ENCODE results near the gene OR13J1.
A peak's percentile ranks its signal among the peaks of the same experiment; 100 is the strongest.

Gene OR13J1

DNA sequence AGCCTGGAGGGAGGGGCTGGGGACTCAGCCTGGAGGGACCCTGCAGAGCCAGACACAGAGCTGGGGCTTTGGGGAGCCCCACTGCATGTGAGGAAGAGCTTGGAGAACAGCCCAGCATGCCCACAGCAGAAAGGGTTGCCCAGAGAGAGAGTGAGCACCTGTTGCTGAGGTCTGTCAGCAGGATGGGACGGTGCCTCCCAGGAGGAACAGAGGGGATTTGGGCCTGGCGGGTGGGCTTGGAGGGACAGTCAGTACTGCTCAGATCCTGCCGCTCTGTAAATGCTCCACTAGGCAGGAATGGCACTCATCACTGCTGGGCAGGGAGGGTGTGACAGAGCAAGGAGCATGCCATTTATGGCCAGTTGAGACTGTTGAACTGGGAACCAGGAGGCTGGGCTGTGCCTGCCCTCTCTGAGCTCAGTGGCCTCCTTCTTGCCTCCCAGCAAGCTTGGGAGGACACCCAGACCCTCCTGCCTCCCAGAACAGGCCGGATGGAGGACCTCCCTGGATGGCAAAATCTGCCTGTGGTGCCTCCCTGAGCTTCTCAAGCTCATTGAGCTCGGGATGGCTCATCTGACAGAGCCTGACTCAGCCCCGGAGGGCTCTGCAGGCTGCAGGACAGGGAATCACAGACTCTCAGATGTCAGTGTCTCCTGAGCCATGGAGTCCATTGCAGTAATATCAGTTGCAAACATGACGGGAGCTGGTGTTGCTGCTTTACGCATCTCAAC lies 35.0 kb upstream of the OR13J1 start:
- no peak overlapping the region for H2AFZ ChIP-seq (ENCODE audit: low read depth, low read length, severe bottlenecking)
- no peak overlapping the region for H3K4me2 ChIP-seq (ENCODE audit: low read depth, low read length, poor library complexity, severe bottlenecking)
- no peaks in the 10 kb centered on the region for H3K9me3 ChIP-seq (ENCODE audit: insufficient read depth, low read length)
- H4K20me1 ChIP-seq (ENCODE audit: low read depth, low read length) = no peaks in the 10 kb centered on the region
- H3K27me3 ChIP-seq (ENCODE audit: low read length) = no peaks in the 10 kb centered on the region
- no peaks in the 10 kb centered on the region for H3K79me2 ChIP-seq (ENCODE audit: insufficient read depth, low read length)
- TF ChIP-seq, protein P1, sequence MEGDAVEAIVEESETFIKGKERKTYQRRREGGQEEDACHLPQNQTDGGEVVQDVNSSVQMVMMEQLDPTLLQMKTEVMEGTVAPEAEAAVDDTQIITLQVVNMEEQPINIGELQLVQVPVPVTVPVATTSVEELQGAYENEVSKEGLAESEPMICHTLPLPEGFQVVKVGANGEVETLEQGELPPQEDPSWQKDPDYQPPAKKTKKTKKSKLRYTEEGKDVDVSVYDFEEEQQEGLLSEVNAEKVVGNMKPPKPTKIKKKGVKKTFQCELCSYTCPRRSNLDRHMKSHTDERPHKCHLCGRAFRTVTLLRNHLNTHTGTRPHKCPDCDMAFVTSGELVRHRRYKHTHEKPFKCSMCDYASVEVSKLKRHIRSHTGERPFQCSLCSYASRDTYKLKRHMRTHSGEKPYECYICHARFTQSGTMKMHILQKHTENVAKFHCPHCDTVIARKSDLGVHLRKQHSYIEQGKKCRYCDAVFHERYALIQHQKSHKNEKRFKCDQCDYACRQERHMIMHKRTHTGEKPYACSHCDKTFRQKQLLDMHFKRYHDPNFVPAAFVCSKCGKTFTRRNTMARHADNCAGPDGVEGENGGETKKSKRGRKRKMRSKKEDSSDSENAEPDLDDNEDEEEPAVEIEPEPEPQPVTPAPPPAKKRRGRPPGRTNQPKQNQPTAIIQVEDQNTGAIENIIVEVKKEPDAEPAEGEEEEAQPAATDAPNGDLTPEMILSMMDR (IDR thresholded peaks at IDR 0.05; ENCODE audit: insufficient read depth, low read length, poor library complexity, severe bottlenecking) = no peak
- TF ChIP-seq EZH2phosphoT487 (conservative IDR thresholded peaks at IDR 0.05; ENCODE audit: low read length) = no peak
- no peak overlapping the region for H3K9ac ChIP-seq (ENCODE audit: low read length)
- H3K36me3 ChIP-seq (ENCODE audit: low read length) = no peaks in the 10 kb centered on the region
- H3F3A ChIP-seq (ENCODE audit: insufficient read depth) = no peaks in the 10 kb centered on the region
- no peak overlapping the region for H3K4me3 ChIP-seq (ENCODE audit: insufficient read depth, low read length, poor library complexity, severe bottlenecking)
- H3K27ac ChIP-seq (ENCODE audit: low read depth, low read length) = no peak overlapping the region
- H3K9me2 ChIP-seq (replicated peaks; ENCODE audit: insufficient read depth, low read length) = no peaks in the 10 kb centered on the region

DNA sequence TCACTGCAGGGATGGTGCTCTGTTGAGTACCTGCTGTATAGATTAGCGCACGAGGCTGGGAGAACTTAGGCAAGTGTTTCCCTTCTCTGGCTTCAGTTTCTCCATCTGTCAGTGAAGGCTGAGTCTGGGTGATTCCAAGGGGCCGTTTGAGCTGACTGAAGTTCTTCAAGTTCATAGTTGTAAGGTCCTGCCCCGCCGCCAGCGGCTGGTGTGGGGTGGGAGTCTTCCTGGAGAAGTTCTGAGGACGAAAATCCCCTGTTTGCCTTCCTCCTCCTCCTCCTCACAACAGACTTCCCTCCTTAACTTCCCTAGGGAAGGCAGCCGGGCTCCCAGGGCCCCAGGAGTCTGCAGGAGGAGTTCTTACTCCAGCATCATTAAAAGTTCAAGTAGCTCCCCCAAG lies 34.1 kb upstream of the OR13J1 start:
- Histone ChIP-seq H3K9me3 (ENCODE audit: insufficient read depth, low read length) (no peaks in the 10 kb centered on the region), H3K4me2 (ENCODE audit: low read depth, low read length, poor library complexity, severe bottlenecking) (no peak overlapping the region), H3K79me2 (ENCODE audit: insufficient read depth, low read length) (no peaks in the 10 kb centered on the region), H3K9me2 (replicated peaks; ENCODE audit: insufficient read depth, low read length) (no peaks in the 10 kb centered on the region), H3K27me3 (ENCODE audit: low read length) (no peaks in the 10 kb centered on the region), H3K4me3 (ENCODE audit: insufficient read depth, low read length, poor library complexity, severe bottlenecking) (no peak overlapping the region), H3K27ac (ENCODE audit: low read depth, low read length) (no peak overlapping the region), H2AFZ (ENCODE audit: low read depth, low read length, severe bottlenecking) (no peak overlapping the region), H3F3A (ENCODE audit: insufficient read depth) (no peaks in the 10 kb centered on the region), H4K20me1 (ENCODE audit: low read depth, low read length) (no peaks in the 10 kb centered on the region), H3K36me3 (ENCODE audit: low read length) (no peaks in the 10 kb centered on the region), H3K9ac (ENCODE audit: low read length) (no peak overlapping the region)
- TF ChIP-seq EZH2phosphoT487 (conservative IDR thresholded peaks at IDR 0.05; ENCODE audit: low read length) = no peak
- TF ChIP-seq, protein P1 (IDR thresholded peaks at IDR 0.05; ENCODE audit: insufficient read depth, low read length, poor library complexity, severe bottlenecking) = no peak

DNA sequence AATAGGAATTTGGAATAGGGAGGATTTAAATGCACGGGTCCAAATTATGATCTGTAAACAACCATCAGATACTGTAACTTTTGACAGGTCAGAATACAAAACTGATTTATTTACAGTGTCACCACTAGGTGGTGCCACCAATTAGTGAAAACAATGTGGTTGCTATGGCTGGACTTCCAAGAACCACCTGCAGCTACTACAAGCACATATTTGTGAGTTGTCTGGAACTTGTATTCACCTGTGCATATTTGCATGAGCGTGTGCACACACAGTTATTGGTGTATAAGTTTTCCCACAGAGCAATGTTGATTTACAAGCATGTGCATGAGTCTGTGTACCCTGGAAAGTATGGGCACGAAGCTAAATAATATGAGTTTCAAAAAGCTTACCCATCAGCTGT lies 32.8 kb upstream of the OR13J1 start:
- no peaks in the 10 kb centered on the region for H3K79me2 ChIP-seq (ENCODE audit: insufficient read depth, low read length)
- no peak for TF ChIP-seq EZH2phosphoT487 (conservative IDR thresholded peaks at IDR 0.05; ENCODE audit: low read length)
- TF ChIP-seq, protein P1 (IDR thresholded peaks at IDR 0.05; ENCODE audit: insufficient read depth, low read length, poor library complexity, severe bottlenecking) = peak; percentile 87
- no peak overlapping the region for H3K27ac ChIP-seq (ENCODE audit: low read depth, low read length)
- no peaks in the 10 kb centered on the region for H3K9me2 ChIP-seq (replicated peaks; ENCODE audit: insufficient read depth, low read length)
- H3K9me3 ChIP-seq (ENCODE audit: insufficient read depth, low read length) = no peaks in the 10 kb centered on the region
- no peaks in the 10 kb centered on the region for H3F3A ChIP-seq (ENCODE audit: insufficient read depth)
- no peaks in the 10 kb centered on the region for H3K27me3 ChIP-seq (ENCODE audit: low read length)
- no peaks in the 10 kb centered on the region for H4K20me1 ChIP-seq (ENCODE audit: low read depth, low read length)
- H3K9ac ChIP-seq (ENCODE audit: low read length) = no peak overlapping the region
- H3K4me2 ChIP-seq (ENCODE audit: low read depth, low read length, poor library complexity, severe bottlenecking) = no peak overlapping the region
- no peaks in the 10 kb centered on the region for H3K36me3 ChIP-seq (ENCODE audit: low read length)
- no peak overlapping the region for H3K4me3 ChIP-seq (ENCODE audit: insufficient read depth, low read length, poor library complexity, severe bottlenecking)
- H2AFZ ChIP-seq (ENCODE audit: low read depth, low read length, severe bottlenecking) = no peak overlapping the region

Measured in SU-DHL-6 (cell line).